NOMO-1 treated with DMSO at 0.1 percent for 48 hours (cell line): ENCODE measurements around the gene GP9.

Experiments
- DNase-seq: peaks from one replicate; lab custom pipeline; 2025; ENCODE audit not compliant: unreplicated experiment; lab: John Stamatoyannopoulos, UW

Gene GP9

DNA sequence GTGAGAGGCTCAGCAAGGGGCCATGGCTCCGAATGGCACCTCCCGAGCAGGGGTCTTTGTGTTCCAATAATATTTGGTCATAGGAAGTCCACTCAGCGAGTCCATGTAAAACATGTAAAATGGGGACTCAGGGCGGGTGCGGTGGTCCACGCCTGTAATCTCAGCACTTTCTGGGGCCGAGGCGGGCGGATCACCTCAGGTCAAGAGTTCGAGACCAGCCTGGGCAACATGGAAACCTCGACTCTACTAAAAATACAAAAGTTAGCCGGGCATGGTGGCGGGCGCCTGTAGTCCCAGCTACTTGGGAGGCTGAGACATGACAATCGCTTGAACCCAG lies 33.1 kb upstream of the GP9 start:
- DNase-seq, result no peak

DNA sequence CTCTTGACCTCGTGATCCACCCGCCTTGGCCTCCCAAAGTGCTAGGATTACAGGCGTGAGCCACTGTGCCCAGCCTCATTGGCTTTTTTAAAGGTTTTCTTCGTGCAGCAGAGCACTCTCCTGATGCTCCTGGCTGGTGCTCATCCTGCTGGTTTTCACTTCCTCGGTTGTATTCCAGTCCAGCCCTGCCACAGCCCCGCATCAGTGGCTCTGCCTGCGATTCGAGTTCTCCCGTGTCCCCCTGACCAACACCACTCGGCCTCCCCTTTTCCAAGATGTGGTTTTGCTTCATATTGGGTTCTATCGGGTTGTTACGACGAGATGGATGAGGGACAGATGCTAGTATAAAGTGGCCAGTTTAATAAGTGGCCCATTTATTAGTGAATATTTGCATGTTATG lies 31.7 kb upstream of the GP9 start:
- no peak for DNase-seq

DNA sequence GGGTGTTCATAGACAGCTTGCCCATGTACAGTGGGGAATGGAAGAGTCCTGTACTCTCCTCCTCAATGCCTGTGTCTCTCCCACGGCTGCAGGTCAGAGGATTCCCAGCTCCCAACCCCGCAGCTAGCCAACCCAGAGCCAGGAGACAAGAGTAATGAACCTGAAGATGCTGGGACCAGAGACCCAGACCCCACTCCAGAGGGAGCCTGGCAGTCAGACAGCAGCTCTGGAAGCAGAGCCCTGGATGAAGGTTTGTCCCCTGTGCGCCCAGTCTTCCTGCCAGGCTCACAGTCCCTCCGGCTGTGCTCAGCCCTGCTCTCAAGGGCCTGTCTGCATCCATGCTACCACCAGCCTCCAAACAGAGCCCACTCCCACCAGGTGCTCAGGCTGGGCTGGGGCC lies 30.0 kb upstream of the GP9 start:
- DNase-seq, result no peak

DNA sequence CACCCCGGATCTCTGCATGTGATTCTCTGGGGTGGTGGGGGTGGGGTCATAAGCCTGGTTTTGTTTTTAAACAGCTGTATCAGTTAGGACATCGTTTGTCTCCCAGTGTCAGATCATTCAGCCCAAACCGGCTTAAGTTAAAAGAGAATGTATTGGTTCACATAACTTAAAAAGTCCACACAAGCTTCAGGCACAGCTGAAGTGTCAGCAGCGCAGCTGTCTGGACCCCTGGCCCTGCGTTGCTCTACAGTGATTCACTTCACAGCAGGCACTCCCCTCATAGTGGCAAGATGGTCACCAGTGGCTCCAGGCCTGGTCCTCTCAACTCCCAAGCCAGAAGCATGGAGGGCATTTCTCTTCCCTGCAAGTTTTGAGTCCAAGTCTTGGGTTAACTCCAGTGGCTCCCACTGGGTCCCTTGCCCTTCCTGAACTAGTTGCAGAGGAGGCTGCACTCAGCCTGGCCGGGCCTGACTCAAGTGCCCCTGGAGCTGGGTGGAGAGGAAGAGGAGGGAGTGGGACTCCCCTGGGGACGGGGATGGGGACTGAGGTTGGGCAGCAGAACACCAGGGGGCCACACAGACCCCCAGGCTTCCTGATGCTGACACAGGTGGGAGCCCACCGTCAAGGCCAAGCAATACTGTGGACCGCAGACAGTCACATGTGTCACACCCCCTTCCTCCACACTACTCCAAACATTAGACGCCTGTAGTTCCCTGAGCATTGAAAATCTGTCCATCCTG lies 28.9 kb upstream of the GP9 start:
- no peak for DNase-seq

DNA sequence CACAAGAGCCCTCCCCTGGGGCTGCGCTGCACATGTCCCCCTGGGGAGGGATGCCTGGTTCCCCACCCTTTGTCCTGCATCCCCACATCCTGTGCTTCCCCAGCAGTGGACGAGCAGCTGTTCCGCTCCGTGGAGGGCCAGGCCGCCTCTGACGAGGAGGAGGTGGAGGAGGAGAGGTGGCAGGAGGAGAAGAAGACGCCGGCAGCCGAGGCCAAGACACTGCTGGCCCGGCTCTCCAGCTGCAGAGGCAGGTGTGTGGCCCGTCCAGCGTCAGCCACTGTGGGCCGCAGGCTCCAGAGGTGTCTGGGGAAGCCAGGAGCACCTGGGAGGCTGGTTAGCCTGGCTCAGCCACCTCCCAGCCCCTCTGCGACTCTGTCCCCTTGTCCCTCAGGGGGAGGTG lies 27.9 kb upstream of the GP9 start:
- no peak for DNase-seq

DNA sequence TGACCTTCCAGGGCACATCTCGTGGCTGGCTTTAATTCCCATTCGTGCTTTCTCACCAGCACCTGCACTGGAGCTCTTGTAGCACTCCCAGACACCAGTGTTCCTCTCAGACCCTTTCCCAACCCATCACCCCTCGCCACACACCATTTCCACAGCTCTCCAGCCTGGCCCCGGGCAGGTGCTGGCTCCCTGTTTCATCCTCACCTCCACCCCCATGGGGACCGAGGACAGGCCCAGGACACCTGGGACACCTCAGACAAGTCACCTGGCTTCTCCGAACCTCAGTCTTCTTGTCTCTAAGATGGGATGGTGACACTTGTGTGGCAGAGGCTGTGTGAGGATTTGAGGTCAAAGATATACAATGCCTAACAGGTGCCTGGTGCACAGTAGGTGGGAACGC lies 27.4 kb upstream of the GP9 start:
- DNase-seq, result no peak

DNA sequence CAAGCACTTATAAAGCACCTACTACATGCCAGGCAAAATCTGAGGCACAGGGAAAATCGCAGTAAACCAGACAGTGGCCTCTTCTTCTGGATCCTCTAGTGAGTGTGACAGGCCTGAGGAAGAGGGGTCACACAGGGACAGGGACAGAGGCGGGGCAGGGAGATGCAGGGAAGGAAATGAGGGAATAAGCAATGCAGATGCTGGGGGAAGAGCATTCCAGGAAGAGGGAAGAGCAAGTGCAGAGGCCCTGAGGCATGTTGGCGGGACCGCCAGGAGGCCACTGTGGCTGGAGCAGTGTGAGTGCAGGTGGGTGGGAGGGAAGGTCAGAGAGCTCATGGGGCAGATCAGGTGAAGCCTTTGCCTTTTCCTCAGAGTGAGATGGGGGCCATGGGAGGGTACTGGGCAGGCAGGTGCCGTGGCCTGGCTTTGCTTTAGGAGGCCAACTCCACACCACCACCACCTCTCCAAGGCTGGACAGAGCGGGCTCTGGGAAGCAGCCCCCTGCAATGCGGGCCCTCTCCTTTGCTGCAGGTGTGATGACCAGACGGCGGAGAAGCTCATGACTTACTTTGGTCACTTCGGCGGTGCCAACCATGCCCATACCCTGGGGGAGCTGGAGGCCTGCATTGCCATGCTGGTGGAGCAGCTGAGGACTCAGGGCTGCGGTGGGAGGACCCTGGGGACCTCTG lies 26.8 kb upstream of the GP9 start:
- no peak for DNase-seq

DNA sequence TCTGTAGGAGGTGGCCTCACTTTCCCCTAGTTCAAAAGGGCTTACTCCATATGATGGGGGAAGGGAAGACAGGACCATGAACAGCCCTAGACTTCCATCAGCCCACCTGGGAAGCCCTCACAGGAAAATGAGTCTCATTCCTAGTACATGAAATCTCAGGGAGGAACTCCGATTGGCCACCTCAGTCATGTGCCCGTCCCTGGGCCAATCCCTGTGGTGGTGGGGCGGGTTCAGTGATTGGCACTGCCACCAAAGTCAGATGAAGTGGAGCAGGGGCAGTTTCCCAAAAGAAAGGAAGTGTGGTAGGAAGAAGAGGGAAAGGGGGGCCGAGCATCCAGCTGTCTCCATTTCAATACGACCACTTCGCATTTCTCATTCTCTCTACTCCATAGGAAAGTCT lies 25.9 kb upstream of the GP9 start:
- DNase-seq, result no peak

DNA sequence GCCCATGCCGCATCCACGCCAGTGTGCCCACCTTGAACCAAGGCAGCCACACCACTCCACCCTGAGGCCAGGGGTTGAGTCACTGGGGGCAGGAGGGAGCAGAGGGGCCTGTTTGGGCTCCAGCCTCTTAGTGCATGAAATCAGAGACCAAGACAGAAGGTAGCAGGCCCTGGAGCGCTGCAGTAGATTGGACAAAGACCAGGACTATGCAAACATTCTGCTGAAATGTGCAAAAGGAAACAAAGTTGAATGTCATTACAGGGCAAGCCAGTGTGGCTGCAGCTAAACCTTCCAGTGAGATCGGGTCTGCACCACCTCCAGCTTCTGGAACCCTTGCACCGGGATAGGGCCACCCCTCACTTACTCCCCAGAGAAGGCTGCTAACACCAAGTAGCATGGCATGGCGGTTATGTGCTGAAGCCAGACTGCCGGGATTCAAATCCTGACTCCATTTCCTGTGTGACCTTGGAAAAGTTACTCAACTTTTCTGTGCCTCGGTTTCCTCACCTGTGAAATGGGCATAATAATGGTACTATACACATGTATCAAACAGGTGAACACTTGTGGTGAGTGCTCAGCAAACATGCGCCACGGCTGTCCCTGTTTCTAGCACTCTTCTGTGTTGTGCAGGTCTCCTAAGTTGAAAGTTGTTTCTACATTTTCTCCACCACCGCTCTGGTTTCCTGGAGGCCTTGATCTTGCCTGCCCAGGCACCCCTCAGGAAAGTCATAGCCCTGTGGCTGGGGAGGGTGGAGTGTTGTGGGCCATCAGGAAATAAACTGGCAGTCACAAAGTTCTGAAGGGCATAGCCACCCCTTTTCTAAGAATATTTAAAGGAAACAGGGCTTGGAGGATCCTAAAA lies 25.0 kb upstream of the GP9 start:
- DNase-seq, result no peak

DNA sequence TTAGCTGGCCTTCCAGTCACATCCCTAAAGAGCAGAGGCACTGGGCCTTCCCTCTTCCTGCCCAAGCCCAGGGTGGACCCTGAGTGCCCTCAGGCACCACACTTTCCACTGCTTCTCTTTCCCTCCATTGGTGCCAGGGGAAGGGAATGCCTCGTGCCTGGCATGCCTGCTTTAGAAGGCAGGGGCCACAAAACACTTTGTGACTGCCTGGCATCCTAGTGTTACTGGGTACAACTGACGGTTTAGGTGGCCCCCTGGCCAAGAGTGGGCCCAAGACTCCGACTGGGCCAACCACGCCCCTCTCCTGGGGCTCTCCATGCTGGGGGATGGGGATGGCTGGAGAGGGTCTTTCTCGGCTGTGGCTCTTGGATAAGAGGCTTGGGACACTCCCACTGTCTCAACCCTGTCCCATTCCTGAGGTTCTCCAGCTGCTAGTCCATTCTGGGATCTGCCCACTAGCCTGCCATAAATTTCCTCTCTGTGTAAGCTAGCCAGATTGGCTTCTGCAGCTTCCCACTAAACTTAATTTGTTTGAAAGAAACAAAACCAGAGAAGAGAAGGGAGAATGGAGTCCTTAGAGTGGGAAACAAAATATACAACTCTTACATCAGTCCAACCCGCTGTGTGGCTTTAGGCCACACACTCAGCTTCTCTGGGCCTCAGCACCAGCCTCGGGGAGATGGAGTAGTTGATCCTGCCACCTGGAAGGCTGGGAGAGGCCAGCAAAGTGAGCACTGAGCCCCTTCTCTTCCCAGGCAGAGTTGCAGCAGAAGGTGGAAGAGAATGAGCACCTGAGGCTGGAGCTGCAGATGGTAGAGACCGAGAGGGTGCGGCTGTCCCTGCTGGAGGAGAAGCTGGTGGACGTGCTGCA lies 24.1 kb upstream of the GP9 start:
- DNase-seq, result no peak

DNA sequence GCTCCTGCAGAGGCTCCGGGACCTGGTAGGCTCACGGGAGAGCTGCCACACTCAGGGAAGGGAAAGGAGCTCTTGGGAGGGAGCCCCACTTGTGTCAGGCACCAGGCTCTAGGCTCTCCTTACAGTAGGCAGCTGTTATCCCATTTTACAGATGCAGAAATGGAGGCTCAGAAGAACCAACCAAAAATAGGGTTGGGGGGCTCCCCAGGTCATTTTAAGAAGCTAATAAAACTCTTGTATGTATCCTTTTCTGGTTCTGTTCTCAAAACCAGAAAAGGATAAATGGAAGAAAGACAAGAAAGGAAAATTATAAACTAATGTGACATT lies 23.5 kb upstream of the GP9 start:
- DNase-seq, result no peak

DNA sequence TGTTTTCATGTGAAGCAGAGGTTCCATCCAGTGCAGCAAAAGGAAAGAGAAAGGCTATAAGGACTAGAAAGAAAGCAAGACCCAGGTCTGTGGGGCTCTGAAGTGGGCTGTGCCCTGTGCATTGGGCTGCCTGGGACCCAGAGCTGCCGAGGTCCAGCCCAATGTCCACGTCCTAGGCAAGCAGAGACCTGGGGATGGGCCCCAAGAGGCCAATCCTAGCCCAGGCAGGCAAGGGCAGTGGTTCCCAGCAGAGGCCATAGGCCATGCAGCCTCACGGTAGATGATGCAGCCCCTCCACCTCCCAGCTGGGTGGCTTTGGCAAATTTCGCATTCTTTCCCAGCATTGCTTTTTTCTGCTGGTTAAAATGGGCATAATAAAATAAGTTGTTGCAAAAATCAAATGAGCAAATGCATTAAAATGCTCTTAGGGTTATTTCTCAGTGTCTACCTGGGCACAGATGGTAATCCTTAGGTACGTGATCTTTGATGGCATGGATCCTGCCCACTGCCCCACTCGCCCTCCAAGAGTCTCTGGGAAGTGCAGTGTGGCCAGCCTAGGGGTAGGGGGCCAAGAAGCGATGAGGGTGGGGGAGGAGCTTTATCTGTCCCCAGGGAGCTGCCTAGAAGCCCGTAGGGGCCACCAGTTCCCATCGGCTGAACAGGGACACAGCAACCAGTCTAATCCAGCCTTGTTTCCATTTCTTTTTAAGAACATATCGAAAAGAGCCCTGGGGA lies 22.3 kb upstream of the GP9 start:
- DNase-seq, result no peak

DNA sequence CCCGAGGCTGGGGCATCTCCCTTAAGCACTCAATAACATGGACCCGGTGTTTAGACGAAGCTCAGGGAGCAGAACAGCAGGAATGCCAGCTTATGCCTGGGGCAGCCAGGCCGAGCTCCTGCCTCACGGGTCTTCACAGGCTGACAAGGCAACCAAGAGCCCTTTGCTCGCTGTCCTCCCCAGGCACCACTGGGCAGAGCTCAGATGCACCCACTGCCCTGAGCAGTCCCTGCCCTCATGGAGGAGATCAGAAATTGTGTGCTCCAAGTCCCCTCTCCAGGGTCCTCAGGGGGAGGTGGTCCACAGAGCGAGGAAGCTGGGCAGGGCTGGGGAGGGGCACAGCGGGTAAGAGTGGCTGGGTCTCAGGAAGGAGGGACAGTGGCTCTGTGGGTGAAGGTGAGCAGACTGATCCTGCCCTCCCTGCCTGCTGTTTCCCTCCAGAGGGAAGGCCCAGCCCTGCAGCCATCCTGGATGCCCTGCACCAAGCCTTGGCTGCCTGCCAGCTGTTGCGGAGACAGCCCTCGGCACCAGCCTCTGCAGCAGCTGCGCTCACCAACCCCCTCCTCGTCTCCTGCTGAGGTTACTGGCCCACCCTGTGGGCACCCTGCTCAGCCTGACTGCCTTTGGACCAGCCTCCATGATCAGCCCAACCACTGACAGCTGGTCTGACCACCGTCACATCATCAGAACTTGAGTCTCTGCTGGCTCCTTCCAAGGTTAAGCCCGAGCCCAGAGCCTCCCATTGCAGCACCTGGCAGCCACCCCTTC lies 21.1 kb upstream of the GP9 start:
- no peak for DNase-seq

DNA sequence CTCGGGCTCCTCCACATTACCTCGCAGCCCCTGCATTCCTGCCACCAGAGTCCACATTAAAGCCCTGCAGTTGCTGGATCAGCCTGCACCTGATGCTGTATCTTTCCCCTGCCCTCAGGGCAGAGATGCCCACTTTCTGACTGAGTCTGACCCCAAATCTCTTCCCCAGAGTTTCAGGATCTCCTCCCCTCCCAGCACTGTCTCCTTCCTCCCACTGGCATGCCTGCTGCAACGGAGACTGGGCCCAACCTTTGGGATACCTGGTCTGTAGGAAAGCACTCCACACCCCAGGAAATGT lies 20.6 kb upstream of the GP9 start:
- no peak for DNase-seq

DNA sequence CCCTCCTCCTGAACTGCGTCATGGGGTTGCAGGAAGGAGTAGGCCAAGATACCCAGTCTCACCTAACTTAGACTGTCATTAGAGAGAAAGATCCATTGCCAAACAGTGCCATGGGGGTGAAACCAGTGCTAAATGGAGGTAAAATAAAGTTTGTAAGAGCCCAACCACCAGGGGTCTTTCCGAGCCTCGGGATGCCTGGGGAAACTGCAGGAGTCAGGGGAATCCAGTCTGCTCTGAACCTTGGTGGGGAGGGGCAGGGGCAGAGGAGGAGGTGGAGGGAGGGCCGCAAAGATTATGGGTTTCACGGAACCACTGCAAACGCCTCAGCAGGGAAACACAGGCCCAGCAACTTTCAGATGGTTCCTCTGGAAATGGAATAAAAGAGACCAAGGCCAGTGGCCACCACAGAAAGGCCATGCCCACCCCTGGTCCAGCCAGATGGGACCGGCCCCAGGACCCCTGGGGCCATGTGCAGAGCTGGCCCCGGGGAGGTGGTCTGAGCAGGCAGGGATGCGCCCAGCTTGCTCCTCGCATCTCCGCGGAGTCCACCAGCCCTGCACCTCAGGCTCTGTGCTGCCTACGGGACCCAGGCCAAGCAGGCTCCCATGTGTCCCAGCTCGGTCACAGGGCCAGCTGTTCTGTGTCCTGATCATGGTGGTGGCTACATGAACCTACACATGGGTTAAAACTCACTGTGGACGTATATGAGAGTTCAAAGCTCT lies 19.8 kb upstream of the GP9 start:
- DNase-seq, result no peak

DNA sequence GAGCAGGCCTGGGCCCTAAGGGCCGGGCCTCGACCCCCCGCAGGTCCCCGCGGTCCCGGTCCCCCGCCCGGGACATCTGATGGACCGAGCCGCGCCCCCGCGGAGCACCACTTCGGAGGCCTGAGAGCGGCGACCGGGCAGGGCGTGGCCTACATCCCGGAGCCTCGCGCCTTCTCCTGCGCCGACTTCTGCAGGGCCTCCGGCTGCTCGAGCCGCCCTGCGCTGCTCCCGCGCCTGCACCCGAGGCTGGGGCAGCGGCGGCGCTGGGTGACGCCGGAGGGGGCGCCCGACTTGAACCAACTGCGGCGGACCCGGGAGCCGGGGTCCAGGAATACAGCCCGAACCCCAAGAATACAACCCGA lies 14.9 kb upstream of the GP9 start:
- no peak for DNase-seq

DNA sequence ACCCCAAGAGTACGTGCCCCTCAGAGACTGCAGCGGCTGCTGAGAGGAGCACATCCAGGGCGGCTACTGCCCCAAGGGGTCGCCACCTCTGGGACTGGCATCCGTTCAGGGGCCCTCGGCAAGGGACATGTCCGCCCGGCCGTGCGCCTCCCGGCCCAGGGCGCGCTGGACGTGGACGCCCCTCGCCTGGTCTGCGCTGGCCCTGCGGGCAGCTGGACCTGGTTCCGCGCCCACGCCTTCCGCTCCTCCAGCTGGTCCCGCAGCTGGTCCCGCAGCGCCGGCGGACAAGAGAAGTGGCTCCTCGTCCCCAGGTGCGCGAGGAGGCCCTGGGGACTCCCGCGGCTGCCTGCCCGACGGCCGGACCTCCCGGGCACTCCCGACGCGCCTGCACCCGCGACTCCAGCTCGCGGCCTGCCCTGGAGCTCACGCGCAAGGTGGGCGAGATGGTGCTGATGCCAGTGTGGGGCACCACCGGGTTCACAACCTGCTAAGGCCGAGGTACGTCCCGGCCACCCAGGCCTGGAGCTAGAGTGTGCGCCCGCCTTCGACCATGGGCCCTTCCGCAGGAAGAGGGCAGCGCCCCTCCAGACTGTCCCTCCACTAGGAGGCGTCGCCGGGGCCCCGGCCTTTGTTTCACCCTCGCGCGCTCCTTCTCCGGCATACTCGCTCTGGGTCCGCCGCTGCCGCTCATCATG lies 14.4 kb upstream of the GP9 start:
- DNase-seq, result no peak

DNA sequence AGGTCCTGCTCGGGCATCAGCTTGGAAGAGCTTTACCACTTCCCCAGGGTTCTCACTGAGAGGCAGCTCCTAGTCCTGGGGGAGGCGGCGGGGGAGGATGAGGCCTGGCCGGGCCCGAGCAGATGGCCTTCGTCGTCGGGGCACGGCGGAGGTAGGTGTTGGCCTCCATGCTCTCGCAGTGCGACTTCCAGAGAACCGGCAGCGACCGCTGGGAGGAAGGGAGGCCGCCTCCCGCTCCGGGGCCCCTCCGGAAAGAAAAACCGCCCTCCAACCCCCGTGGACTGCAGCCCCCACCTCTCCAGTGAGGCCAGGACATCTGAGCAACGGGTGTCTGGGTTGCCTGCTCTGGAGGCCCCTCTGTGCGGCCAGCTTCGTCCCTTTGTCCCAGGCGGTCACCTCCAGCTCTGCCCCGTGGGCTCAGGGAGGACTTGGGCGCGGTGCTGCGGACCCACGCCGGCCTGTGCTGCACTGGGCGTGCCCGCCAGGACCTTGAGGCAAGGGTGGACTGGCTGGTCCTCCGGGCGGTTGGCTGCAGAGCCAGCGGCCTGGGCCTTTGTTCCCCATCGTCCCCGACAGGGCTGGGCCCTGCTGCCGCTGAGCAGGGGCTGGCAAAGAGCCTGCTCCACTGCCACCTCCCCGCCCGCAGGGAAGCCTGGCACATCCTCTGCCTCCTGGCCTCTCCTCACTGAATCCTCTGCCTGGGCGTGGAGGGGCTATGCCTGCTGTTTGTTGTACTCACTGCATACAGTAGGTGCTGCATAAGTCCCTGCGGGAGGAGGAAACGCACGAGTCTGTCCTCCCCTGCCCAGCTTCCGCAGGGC lies 13.6 kb upstream of the GP9 start:
- DNase-seq, result no peak
